H1 (cell line): Measurements from ENCODE around the gene FIGNL1. TPM values are rescaled to one million over a fixed set of nuclear protein-coding genes. Genes with fewer than 3 reads are reported as not detected.

Source experiments
- ATF3 ChIP-seq: IDR thresholded peaks from 2 replicates; pipeline ENCODE4 v1.6.1; 2011; ENCODE audit warnings: low read depth, mild to moderate bottlenecking, low read length; ENCODE audit not compliant: insufficient read depth
- BACH1 ChIP-seq: IDR thresholded peaks from 2 replicates; pipeline ENCODE4 v1.6.1; 2012; ENCODE audit warnings: low read length, improper control_type of control experiment
- BCL11A ChIP-seq, 2 experiments: IDR thresholded peaks; one replicate each; pipeline ENCODE4 v1.6.1; 2011; ENCODE audit warnings: low read depth in 2 of 2, low read length in 2 of 2, mild to moderate bottlenecking in 2 of 2
- CBX5 ChIP-seq: fragments of 300-800, 300-1000 bp; sonication (generic); IDR thresholded peaks from 2 replicates; pipeline ENCODE4 v1.7.1; 2016; ENCODE audit warnings: antibody characterized with exemption, low read length, low read depth
- CBX8 ChIP-seq: fragments of 300-800, 300-1000 bp; sonication (generic); IDR thresholded peaks from 2 replicates; pipeline ENCODE4 v1.7.1; 2016; ENCODE audit warnings: low read depth, low read length, borderline replicate concordance
- CEBPB ChIP-seq: IDR thresholded peaks from 2 replicates; pipeline ENCODE4 v1.6.1; 2012; ENCODE audit warnings: low read depth, low read length
- CHD1 ChIP-seq: IDR thresholded peaks from 2 replicates; pipeline ENCODE4 v1.6.1; 2012; ENCODE audit warnings: low read depth, low read length, improper control_type of control experiment
- E2F6 ChIP-seq: IDR thresholded peaks from 2 replicates; pipeline ENCODE4 v1.6.1; 2012; ENCODE audit warnings: inconsistent platforms
- EZH2 ChIP-seq: fragments of 200-600 bp; sonication (generic); IDR thresholded peaks from 2 replicates; pipeline ENCODE4 v1.7.1; 2012; ENCODE audit warnings: low read depth, mild to moderate bottlenecking, moderate library complexity, low read length, inconsistent platforms; ENCODE audit not compliant: severe bottlenecking
- FOSL1 ChIP-seq: IDR thresholded peaks from 2 replicates; pipeline ENCODE4 v1.6.1; 2011; ENCODE audit warnings: mild to moderate bottlenecking, low read depth, low read length, moderate library complexity; ENCODE audit not compliant: insufficient read depth
- HDAC2 ChIP-seq, 2 experiments: fragments of 300-600 bp in 1 of 2; sonication (generic) in 1 of 2; IDR thresholded peaks; 2 replicates each; pipeline ENCODE4 v1.6.1; 2011 to 2012; ENCODE audit warnings: low read depth in 2 of 2, low read length in 2 of 2, mild to moderate bottlenecking in 2 of 2, moderate library complexity in 2 of 2, borderline replicate concordance in 1 of 2, inconsistent platforms in 1 of 2
- KDM1A ChIP-seq: fragments of 200-600, 300-600 bp; sonication (generic); IDR thresholded peaks from 2 replicates; pipeline ENCODE4 v1.7.1; 2016; ENCODE audit warnings: mild to moderate bottlenecking, low read length, borderline replicate concordance
- KDM5A ChIP-seq: fragments of 200-600 bp; IDR thresholded peaks from 2 replicates; pipeline ENCODE4 v1.7.1; 2012; ENCODE audit warnings: mild to moderate bottlenecking, low read length, inconsistent platforms, mixed read lengths
- RAD21 ChIP-seq, 2 experiments: IDR thresholded peaks in 1 of 2; conservative IDR thresholded peaks in 1 of 2; 2 replicates each; pipeline ENCODE4 v1.6.1; 2011; ENCODE audit warnings: low read depth in 2 of 2, low read length in 2 of 2, improper control_type of control experiment in 1 of 2, inconsistent platforms in 1 of 2, mild to moderate bottlenecking in 1 of 2, moderate library complexity in 1 of 2
- RBBP5 ChIP-seq: IDR thresholded peaks from 2 replicates; pipeline ENCODE4 v1.7.1; 2012; ENCODE audit warnings: low read depth, mild to moderate bottlenecking, inconsistent platforms, low read length, moderate library complexity, borderline replicate concordance
- RFX5 ChIP-seq: IDR thresholded peaks from 2 replicates; pipeline ENCODE4 v1.6.1; 2011; ENCODE audit warnings: low read depth, low read length, improper control_type of control experiment, borderline replicate concordance
- RXRA ChIP-seq: IDR thresholded peaks from 2 replicates; pipeline ENCODE4 v1.6.1; 2011; ENCODE audit warnings: low read depth, mild to moderate bottlenecking, low read length, moderate library complexity; ENCODE audit not compliant: insufficient read depth
- SP1 ChIP-seq: IDR thresholded peaks from 2 replicates; pipeline ENCODE4 v1.6.1; 2011; ENCODE audit warnings: low read depth, low read length
- SP4 ChIP-seq: IDR thresholded peaks from 2 replicates; pipeline ENCODE4 v1.6.1; 2012; ENCODE audit warnings: low read length, inconsistent platforms
- TBP ChIP-seq: IDR thresholded peaks from 2 replicates; pipeline ENCODE4 v1.6.1; 2011; ENCODE audit warnings: low read depth, low read length, improper control_type of control experiment
- TCF12 ChIP-seq: IDR thresholded peaks from 2 replicates; pipeline ENCODE4 v1.6.1; 2011; ENCODE audit warnings: low read depth, mild to moderate bottlenecking, low read length
- TEAD4 ChIP-seq: IDR thresholded peaks from 2 replicates; pipeline ENCODE4 v1.6.1; 2012; ENCODE audit warnings: low read depth, low read length, inconsistent platforms, mixed read lengths
- YY1 ChIP-seq: IDR thresholded peaks from 2 replicates; pipeline ENCODE4 v1.6.1; 2011; ENCODE audit warnings: low read depth, mild to moderate bottlenecking, low read length
- polyA plus RNA-seq, 7 experiments: library from polyadenylated mRNA; depleted of rRNA in 3 of 7; stranded (reverse) in 5 of 7; unstranded in 2 of 7; fragments of >200 nt in 5 of 7; fragments of 200-250 nt in 2 of 7; gene quantifications; 1 replicate in 5 of 7; 2 replicates in 1 of 7; 4 replicates in 1 of 7; pipeline versions ENCODE4 v1.2.1 to v1.2.3, GENCODE V29; 2011 to 2013; ENCODE audit warnings: missing spikeins in 2 of 7, mixed read lengths in 2 of 7
- total RNA-seq: library from RNA; stranded (reverse); fragmentation: NEBNext Ultra II Directional; extraction: Animal tissue kit (Norgen Biotek cat#: 25700); gene quantifications from 2 replicates; pipeline ENCODE4 v1.2.1, GENCODE V29; 2021

Gene FIGNL1
- total and polyA plus RNA-seq, 2 of the 8 experiments (the other 6 are each of a cell fraction or from before 2014, with no cell fraction given), result 6.5 to 9.9 TPM

GRCh38 chr7:50467817-50468610 lies 17.9 kb upstream of the FIGNL1 start (continued):
- TF ChIP-seq RXRA (no peak), KDM1A (no peak), BACH1 (no peak; the same call in 1 of the 2 replicates), CEBPB (no peak), YY1 (0 out of 2 replicates have a peak, but pooled peaks have one; percentile 44), CBX8 (no peak), RBBP5 (no peak), ATF3 (0 out of 2 replicates have a peak, but pooled peaks have one; percentile 29), HDAC2 (IDR thresholded peaks at IDR 0.05; ENCODE audit: borderline replicate concordance in 1 of 2, low read depth in 2 of 2, low read length in 2 of 2) (0 out of 4 replicates have a peak, but pooled peaks of 1 of the 2 experiments have one; percentile 25), SP1 (no peak), BCL11A (IDR thresholded peaks at IDR 0.05; ENCODE audit: low read depth in 2 of 2, low read length in 2 of 2) (no peak), SP4 (no peak), KDM5A (no peak), TBP (no peak), E2F6 (peak; percentile 99), TCF12 (0 out of 2 replicates have a peak, but pooled peaks have one; percentile 5), TEAD4 (no peak), CHD1 (no peak), EZH2 (no peak), FOSL1 (no peak), RFX5 (no peak), CBX5 (no peak), RAD21 (IDR thresholded peaks at IDR 0.05 in 1 of 2, conservative IDR thresholded peaks at IDR 0.05 in 1 of 2; ENCODE audit: low read depth in 2 of 2, low read length in 2 of 2) (peak; percentile 95 to 96)
